Natural killer cell (primary cell): Measurements from ENCODE around the gene LBP. TPM values are rescaled to one million over a fixed set of nuclear protein-coding genes. Genes with fewer than 3 reads are reported as not detected.

Experiments
- ATAC-seq, 3 donors: fragments of 150-1000 bp in 2 of 3; fragments of 200-7000 bp in 1 of 3; cut with Tn5 transposase; 1 replicate in 1 of 3; 2 replicates in 2 of 3; pipeline ENCODE4 v1.10.0; 2021; ENCODE audit warnings: mild to moderate bottlenecking in 2 of 3, moderate library complexity in 2 of 3
- DNase-seq, 2 donors: peaks; one replicate each; pipeline versions ENCODE4 v3.0.0 to v3.0.0-alpha.2; 2013 to 2021; ENCODE audit warnings: mixed read lengths in 1 of 2
- H3K27ac ChIP-seq: one replicate; pipeline ENCODE4 v1.5.1; 2013; ENCODE audit warnings: mild to moderate bottlenecking, low read length
- H3K27me3 ChIP-seq: one replicate; pipeline ENCODE4 v1.6.1; 2013; ENCODE audit warnings: low read length; ENCODE audit not compliant: control insufficient read depth, insufficient read depth
- H3K36me3 ChIP-seq: one replicate; pipeline ENCODE4 v1.6.1; 2013; ENCODE audit warnings: low read length; ENCODE audit not compliant: control insufficient read depth, insufficient read depth
- H3K4me1 ChIP-seq: one replicate; pipeline ENCODE4 v1.6.1; 2013; ENCODE audit warnings: low read length; ENCODE audit not compliant: control insufficient read depth, insufficient read depth
- H3K4me3 ChIP-seq: one replicate; pipeline ENCODE4 v1.5.1; 2013; ENCODE audit warnings: low read length
- H3K9me3 ChIP-seq: one replicate; pipeline ENCODE4 v1.6.1; 2013; ENCODE audit warnings: low read length; ENCODE audit not compliant: control insufficient read depth, insufficient read depth
- H3K27ac Mint-ChIP-seq, 2 donors: one replicate each; pipeline ENCODE4 v1.8.0; 2022; ENCODE audit warnings: mild to moderate bottlenecking in 2 of 2, mixed read lengths in 2 of 2, moderate library complexity in 1 of 2
- H3K27me3 Mint-ChIP-seq, 2 donors: one replicate each; pipeline ENCODE4 v1.8.0; 2022; ENCODE audit warnings: low read depth in 2 of 2, mixed read lengths in 2 of 2
- H3K36me3 Mint-ChIP-seq: one replicate; pipeline ENCODE4 v1.8.0; 2022; ENCODE audit warnings: mixed read lengths
- H3K4me1 Mint-ChIP-seq, 2 donors: one replicate each; pipeline ENCODE4 v1.8.0; 2022; ENCODE audit warnings: mixed read lengths in 2 of 2
- H3K4me3 Mint-ChIP-seq: one replicate; pipeline ENCODE4 v1.8.0; 2022; ENCODE audit warnings: mild to moderate bottlenecking, moderate library complexity, mixed read lengths
- H3K9me3 Mint-ChIP-seq, 2 donors: one replicate each; pipeline ENCODE4 v1.8.0; 2022; ENCODE audit warnings: mixed read lengths in 2 of 2
- WGBS: methylation state at CpG from one replicate; pipeline ENCODE4 v1.1.7; 2013; ENCODE audit warnings: missing lambda C conversion rate; ENCODE audit not compliant: insufficient coverage; 5-methylcytosine and 5-hydroxymethylcytosine counted together
- intact Hi-C: fragments of 100-400 bp; cut with micrococcal nuclease; formaldehyde crosslinking; loops from one replicate; pipeline ENCODE4 v1.14.2; 2022
- total RNA-seq, 4 donors: library from RNA; stranded (reverse); fragments of 120-200 nt in 1 of 4; gene quantifications; one replicate each; pipeline versions ENCODE4 v1.2.3 to v1.2.4, GENCODE V29; 2013 to 2022
- TF ChIP-seq, protein P1 (sequence below): fragments of 200-600 bp; IDR thresholded peaks from one replicate; pipeline ENCODE4 v1.8.0; 2022; ENCODE audit warnings: antibody characterized with exemption

Gene LBP
- total RNA-seq, 3 donors from 2014 or later (not counting 1 experiment from before 2014, with no cell fraction given): not detected

DNA sequence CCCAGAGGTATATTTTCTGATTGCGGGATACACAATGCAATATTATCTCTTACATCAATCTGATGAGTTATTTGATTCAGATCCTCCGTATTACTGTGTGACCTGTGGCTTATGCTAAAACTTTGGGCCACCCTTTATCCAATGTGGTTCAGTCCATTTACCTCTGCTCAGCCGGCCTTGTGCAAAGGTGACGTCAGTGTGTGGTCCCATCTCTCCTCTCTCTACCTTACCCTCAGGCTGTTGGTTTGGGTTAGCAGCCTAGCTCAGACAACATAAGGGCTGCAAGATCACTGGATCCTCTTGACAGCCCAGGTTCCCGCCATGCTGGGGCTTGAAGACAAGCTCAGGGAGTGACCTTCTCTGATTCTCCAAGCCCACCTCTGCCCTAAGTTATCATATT, 55.8 kb downstream of the LBP start:
- Mint-ChIP-seq H3K27me3 (peaks cover 0 to 7% of the 10 kb centered on the region in 2 donors), H3K36me3 (no peaks in the 10 kb centered on the region), H3K4me3 (no peak overlapping the region), H3K27ac (no peak overlapping the region), H3K9me3 (no peaks in the 10 kb centered on the region), H3K4me1 (no peaks in the 10 kb centered on the region)
- H3K27me3 ChIP-seq: no peaks in the 10 kb centered on the region
- WGBS: 95% methylated on average over 5 of the region's 5 CpGs
- intact Hi-C loops: no loop called here
- H3K36me3 ChIP-seq: no peaks in the 10 kb centered on the region
- no peak overlapping the region for H3K4me3 ChIP-seq
- ATAC-seq: no peak
- DNase-seq: no peak
- TF ChIP-seq, protein P1, sequence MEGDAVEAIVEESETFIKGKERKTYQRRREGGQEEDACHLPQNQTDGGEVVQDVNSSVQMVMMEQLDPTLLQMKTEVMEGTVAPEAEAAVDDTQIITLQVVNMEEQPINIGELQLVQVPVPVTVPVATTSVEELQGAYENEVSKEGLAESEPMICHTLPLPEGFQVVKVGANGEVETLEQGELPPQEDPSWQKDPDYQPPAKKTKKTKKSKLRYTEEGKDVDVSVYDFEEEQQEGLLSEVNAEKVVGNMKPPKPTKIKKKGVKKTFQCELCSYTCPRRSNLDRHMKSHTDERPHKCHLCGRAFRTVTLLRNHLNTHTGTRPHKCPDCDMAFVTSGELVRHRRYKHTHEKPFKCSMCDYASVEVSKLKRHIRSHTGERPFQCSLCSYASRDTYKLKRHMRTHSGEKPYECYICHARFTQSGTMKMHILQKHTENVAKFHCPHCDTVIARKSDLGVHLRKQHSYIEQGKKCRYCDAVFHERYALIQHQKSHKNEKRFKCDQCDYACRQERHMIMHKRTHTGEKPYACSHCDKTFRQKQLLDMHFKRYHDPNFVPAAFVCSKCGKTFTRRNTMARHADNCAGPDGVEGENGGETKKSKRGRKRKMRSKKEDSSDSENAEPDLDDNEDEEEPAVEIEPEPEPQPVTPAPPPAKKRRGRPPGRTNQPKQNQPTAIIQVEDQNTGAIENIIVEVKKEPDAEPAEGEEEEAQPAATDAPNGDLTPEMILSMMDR: no peak
- no peaks in the 10 kb centered on the region for H3K9me3 ChIP-seq
- no peaks in the 10 kb centered on the region for H3K4me1 ChIP-seq
- H3K27ac ChIP-seq: no peak overlapping the region

GRCh38 chr20:38402816-38403215, 56.5 kb downstream of the LBP start:
- no peak for ATAC-seq

DNA sequence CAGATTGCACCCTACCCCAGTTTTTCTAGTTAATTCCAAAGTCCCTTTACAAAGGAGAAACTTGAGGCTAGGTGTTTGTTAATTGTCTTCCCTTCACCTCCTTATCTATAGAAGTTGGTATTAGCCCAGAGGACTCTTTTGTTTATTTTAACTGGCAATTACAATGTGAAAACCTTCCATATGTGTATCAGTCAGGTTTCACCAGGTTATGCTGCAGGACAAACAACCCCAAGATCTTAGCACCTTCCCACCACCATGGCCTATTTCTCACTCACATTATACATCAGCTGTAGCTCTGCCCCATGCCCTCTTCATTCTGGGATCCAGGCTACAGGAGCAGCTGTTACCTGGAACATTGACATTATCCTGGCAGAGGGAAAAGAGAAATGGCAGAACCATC, 57.7 kb downstream of the LBP start:
- Mint-ChIP-seq H3K9me3 (no peaks in the 10 kb centered on the region), H3K27ac (no peak overlapping the region), H3K36me3 (no peaks in the 10 kb centered on the region), H3K4me3 (no peak overlapping the region), H3K27me3 (peaks cover 0 to 7% of the 10 kb centered on the region in 2 donors), H3K4me1 (no peaks in the 10 kb centered on the region)
- Histone ChIP-seq H3K27me3 (no peaks in the 10 kb centered on the region), H3K4me3 (no peak overlapping the region), H3K36me3 (no peaks in the 10 kb centered on the region), H3K9me3 (no peaks in the 10 kb centered on the region), H3K27ac (no peak overlapping the region), H3K4me1 (no peaks in the 10 kb centered on the region)
- intact Hi-C loops: no loop called here
- no peak for DNase-seq
- no peak for ATAC-seq
- TF ChIP-seq, protein P1: no peak

More at GRCh38 chr20:38402816-38403215, 56.5 kb downstream of the LBP start:
- Histone ChIP-seq H3K4me1 (no peaks in the 10 kb centered on the region), H3K4me3 (no peak overlapping the region), H3K27ac (no peak overlapping the region), H3K27me3 (no peaks in the 10 kb centered on the region), H3K9me3 (no peaks in the 10 kb centered on the region), H3K36me3 (no peaks in the 10 kb centered on the region)
- intact Hi-C loops: no loop called here
- H3K4me1 Mint-ChIP-seq: no peaks in the 10 kb centered on the region
- WGBS: 96% methylated on average over 8 of the region's 8 CpGs
- H3K4me3 Mint-ChIP-seq: no peak overlapping the region
- H3K27ac Mint-ChIP-seq: no peak overlapping the region
- H3K9me3 Mint-ChIP-seq: no peaks in the 10 kb centered on the region
- H3K36me3 Mint-ChIP-seq: no peaks in the 10 kb centered on the region
- TF ChIP-seq, protein P1: no peak
- DNase-seq: no peak
- peaks cover 0 to 7% of the 10 kb centered on the region in 2 donors for H3K27me3 Mint-ChIP-seq

DNA sequence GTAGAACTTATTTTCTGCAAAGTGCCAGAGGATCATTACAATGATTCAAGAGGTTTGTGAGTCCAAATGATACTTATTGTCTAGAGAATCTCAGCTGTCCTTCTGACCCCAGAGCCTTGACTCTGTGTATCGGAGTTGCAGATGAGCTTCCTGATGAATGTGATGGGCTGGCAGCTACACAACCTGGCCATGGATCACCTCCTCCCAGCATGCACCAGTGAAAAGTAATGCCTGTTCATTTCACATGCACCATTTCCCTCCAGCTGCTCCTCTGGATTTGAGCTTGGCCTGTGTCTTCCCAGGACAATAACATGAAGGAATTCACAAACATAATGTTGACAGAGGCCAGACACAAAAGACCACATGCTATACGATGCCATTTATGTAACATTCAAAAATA, 58.9 kb downstream of the LBP start:
- TF ChIP-seq, protein P1: no peak
- Histone ChIP-seq H3K9me3 (no peaks in the 10 kb centered on the region), H3K4me1 (no peaks in the 10 kb centered on the region), H3K27ac (no peak overlapping the region), H3K27me3 (no peaks in the 10 kb centered on the region), H3K4me3 (no peak overlapping the region), H3K36me3 (no peaks in the 10 kb centered on the region)
- Mint-ChIP-seq H3K36me3 (no peaks in the 10 kb centered on the region), H3K4me3 (no peak overlapping the region), H3K27ac (no peak overlapping the region), H3K4me1 (no peaks in the 10 kb centered on the region), H3K9me3 (no peaks in the 10 kb centered on the region), H3K27me3 (peaks cover 0 to 7% of the 10 kb centered on the region in 2 donors)
- DNase-seq (no peak), ATAC-seq (no peak)
- intact Hi-C loops: no loop called here
- 94% methylated on average over 2 of the region's 2 CpGs for WGBS
